K562 (cell line): ENCODE data around the gene NTSR1. TPM values are rescaled to one million over a fixed set of nuclear protein-coding genes. Genes with fewer than 3 reads are reported as not detected.

Experiments used
- ATAC-seq: fragments of 200-7000 bp; cut with Tn5 transposase; 3 replicates; pipeline ENCODE4 v1.9.1; 2020; ENCODE audit warnings: moderate library complexity
- BruUV-seq: library from RNA; stranded (reverse); fragments of 400-500 nt; replicated peaks from 2 replicates; lab custom pipeline; 2021; lab: Mats Ljungman, UMichigan
- CTCF ChIA-PET: fragments of 300-600 bp; formaldehyde crosslinking; extraction: SDS; loops from one replicate; lab custom pipeline; 2021; ENCODE audit warnings: low intra/inter-chr PET ratio; lab: Yijun Ruan, JAX
- POLR2A ChIA-PET: fragments of 300-600, 350-650 bp; sonication (Branson Sonifier 250); formaldehyde crosslinking; extraction: SDS; loops from one replicate; lab custom pipeline; 2021; ENCODE audit warnings: antibody characterized with exemption, inconsistent platforms; lab: Yijun Ruan, JAX
- DNase-seq, 4 experiments: peaks; one replicate each; pipeline versions ENCODE4 v3.0.0 to v3.0.0-alpha.2; 2011 to 2018; ENCODE audit warnings: low spot score in 3 of 4, mixed read lengths in 3 of 4; ENCODE audit errors: extremely low read depth in 1 of 4
- FAIRE-seq: peaks from 2 replicates; lab custom pipeline; 2011; peaks lifted over from hg19 to GRCh38; lab: Jason Lieb, UNC
- H2AFZ ChIP-seq: 2 replicates; pipeline ENCODE4 v1.6.0; 2011; ENCODE audit warnings: low read depth, low read length, control low read depth, inconsistent platforms
- H3K27ac ChIP-seq: fragments of 200-600 bp; 3 replicates; pipeline ENCODE4 v1.8.0; 2011; ENCODE audit warnings: low read depth, mild to moderate bottlenecking, control low read depth, inconsistent platforms, low read length, moderate library complexity, mixed read lengths; ENCODE audit errors: extremely low read depth
- H3K27me3 ChIP-seq, 2 experiments: fragments of 300-600 bp in 1 of 2; 2 replicates in 1 of 2; 3 replicates in 1 of 2; pipeline versions ENCODE4 v1.6.0 to v1.8.0; 2011; ENCODE audit warnings: inconsistent platforms in 2 of 2, low read length in 2 of 2, mild to moderate bottlenecking in 1 of 2, mixed read lengths in 1 of 2, moderate library complexity in 1 of 2; ENCODE audit not compliant: control insufficient read depth in 2 of 2, insufficient read depth in 2 of 2
- H3K36me3 ChIP-seq: fragments of 300-600 bp; 3 replicates; pipeline ENCODE4 v1.8.0; 2011; ENCODE audit warnings: mild to moderate bottlenecking, low read length, inconsistent platforms; ENCODE audit not compliant: control insufficient read depth, insufficient read depth
- H3K4me1 ChIP-seq, 2 experiments: fragments of 200-600 bp in 1 of 2; replicated peaks in 1 of 2; 2 replicates in 1 of 2; 3 replicates in 1 of 2; pipeline versions ENCODE4 v1.5.1 to v1.8.0; 2011; ENCODE audit warnings: inconsistent platforms in 2 of 2, low read length in 2 of 2, mild to moderate bottlenecking in 1 of 2, mixed read lengths in 1 of 2, moderate library complexity in 1 of 2; ENCODE audit not compliant: control insufficient read depth in 2 of 2, insufficient read depth in 2 of 2
- H3K4me2 ChIP-seq: 2 replicates; pipeline ENCODE4 v1.6.1; 2011; ENCODE audit warnings: low read length, control low read depth, inconsistent platforms, mixed read lengths; ENCODE audit not compliant: insufficient read depth
- H3K4me3 ChIP-seq: fragments of 200-600 bp; sonication (generic), shearing (Covaris generic); 2 replicates; pipeline ENCODE4 v1.5.1; 2016; ENCODE audit warnings: control low read depth, inconsistent platforms
- H3K79me2 ChIP-seq: fragments of 200-600 bp; 3 replicates; pipeline ENCODE4 v1.8.0; 2011; ENCODE audit warnings: low read length, inconsistent platforms; ENCODE audit not compliant: control insufficient read depth, insufficient read depth
- H3K9ac ChIP-seq, 2 experiments: 2 replicates each; pipeline versions ENCODE4 v1.6.0 to v1.6.1; 2011; ENCODE audit warnings: low read depth in 2 of 2, low read length in 2 of 2, control low read depth in 1 of 2, inconsistent platforms in 1 of 2, mild to moderate bottlenecking in 1 of 2, mixed read lengths in 1 of 2; ENCODE audit not compliant: insufficient read depth in 1 of 2
- H3K9me1 ChIP-seq: one replicate; pipeline ENCODE4 v1.6.0; 2011; ENCODE audit warnings: inconsistent platforms, mild to moderate bottlenecking, low read length, moderate library complexity; ENCODE audit not compliant: control insufficient read depth, insufficient read depth
- H3K9me3 ChIP-seq: replicated peaks from 2 replicates; pipeline ENCODE4 v1.5.1; 2011; ENCODE audit warnings: low read depth, low read length, inconsistent platforms; ENCODE audit not compliant: control insufficient read depth, insufficient read depth
- H4K20me1 ChIP-seq: replicated peaks from 2 replicates; pipeline ENCODE4 v1.6.1; 2011; ENCODE audit warnings: low read length, inconsistent platforms, mixed read lengths; ENCODE audit not compliant: control insufficient read depth, insufficient read depth
- BRF2 ChIP-seq: IDR thresholded peaks from 3 replicates; pipeline ENCODE4 v1.6.1; 2011; ENCODE audit warnings: borderline replicate concordance, mild to moderate bottlenecking; ENCODE audit not compliant: insufficient read length, insufficient read depth
- DEAF1 ChIP-seq: fragments of 450-650 bp; formaldehyde crosslinking; IDR thresholded peaks from 2 replicates; pipeline ENCODE4 v1.4.0; 2020; ENCODE audit warnings: mild to moderate bottlenecking, moderate library complexity
- EWSR1 ChIP-seq: fragments of 450-650 bp; IDR thresholded peaks from 2 replicates; pipeline ENCODE4 v1.6.1; 2018; ENCODE audit warnings: borderline replicate concordance, mild to moderate bottlenecking, low read depth, moderate library complexity; ENCODE audit not compliant: partially characterized antibody
- FIP1L1 ChIP-seq: fragments of 200-400 bp; formaldehyde crosslinking; IDR thresholded peaks from 2 replicates; pipeline ENCODE4 v1.6.1; 2018; ENCODE audit warnings: mild to moderate bottlenecking, low read depth, low read length; ENCODE audit not compliant: poor library complexity, severe bottlenecking
- FOXK1 ChIP-seq: sonication (generic); formaldehyde crosslinking; IDR thresholded peaks from 2 replicates; pipeline ENCODE4 v1.8.0; 2022; ENCODE audit warnings: missing genetic modification reagents, mild to moderate bottlenecking, borderline replicate concordance
- HDAC1 ChIP-seq, 2 experiments: fragments of 450-650 bp; IDR thresholded peaks; 2 replicates each; pipeline ENCODE4 v1.6.1; 2016 to 2017; ENCODE audit warnings: inconsistent platforms in 1 of 2, mild to moderate bottlenecking in 1 of 2, moderate library complexity in 1 of 2
- KAT2B ChIP-seq: IDR thresholded peaks from one replicate; pipeline ENCODE4 v1.6.1; 2012; ENCODE audit warnings: low read depth, mild to moderate bottlenecking, control low read depth, inconsistent platforms, low read length, moderate library complexity
- MAFK ChIP-seq: IDR thresholded peaks from 2 replicates; pipeline ENCODE4 v1.6.1; 2011; ENCODE audit warnings: low read length, improper control_type of control experiment
- MED1 ChIP-seq: sonication (generic); formaldehyde crosslinking; IDR thresholded peaks from 2 replicates; pipeline ENCODE4 v1.8.1; 2023; ENCODE audit warnings: missing genetic modification reagents, borderline replicate concordance
- NFE2 ChIP-seq: IDR thresholded peaks from 2 replicates; pipeline ENCODE4 v1.6.1; 2014; ENCODE audit warnings: antibody characterized with exemption, low read depth
- PHTF2 ChIP-seq: fragments of 250-450 bp; sonication (Bioruptor Pico); IDR thresholded peaks from 2 replicates; pipeline ENCODE4 v1.5.0; 2021; ENCODE audit warnings: mild to moderate bottlenecking
- POLR3A ChIP-seq: IDR thresholded peaks from 2 replicates; pipeline ENCODE4 v1.6.1; 2011; ENCODE audit warnings: borderline replicate concordance, mild to moderate bottlenecking, moderate library complexity; ENCODE audit not compliant: insufficient read length, insufficient read depth; ENCODE audit errors: extremely low read depth
- PPARD ChIP-seq: fragments of 250-450 bp; sonication (Bioruptor Pico); IDR thresholded peaks from 2 replicates; pipeline ENCODE4 v1.8.0; 2022; ENCODE audit warnings: inconsistent platforms, mild to moderate bottlenecking, moderate library complexity
- RAD21 ChIP-seq, 2 experiments: fragments of 250-450 bp in 1 of 2; fragments of 450-650 bp in 1 of 2; sonication (Bioruptor Pico) in 1 of 2; formaldehyde crosslinking in 1 of 2; IDR thresholded peaks in 1 of 2; conservative IDR thresholded peaks in 1 of 2; 2 replicates each; pipeline versions ENCODE4 v1.4.0 to v1.8.0; 2020 to 2022; ENCODE audit warnings: mild to moderate bottlenecking in 2 of 2, moderate library complexity in 1 of 2
- TSC22D4 ChIP-seq: fragments of 450-650 bp; IDR thresholded peaks from 2 replicates; pipeline ENCODE4 v1.6.1; 2016; ENCODE audit warnings: missing genetic modification characterization, missing biosample characterization, control low read depth
- ZBTB7A ChIP-seq: IDR thresholded peaks from 2 replicates; pipeline ENCODE4 v1.6.1; 2011; ENCODE audit warnings: low read depth, mild to moderate bottlenecking, low read length, moderate library complexity, borderline replicate concordance; ENCODE audit not compliant: control insufficient read depth
- ZNF384 ChIP-seq: IDR thresholded peaks from 2 replicates; pipeline ENCODE4 v1.6.1; 2012; ENCODE audit warnings: low read depth, low read length, improper control_type of control experiment
- ZNF740 ChIP-seq, 3 experiments: fragments of 200-800 bp in 1 of 3; sonication (Bioruptor generic) in 1 of 3; sonication (generic) in 1 of 3; formaldehyde crosslinking in 1 of 3; IDR thresholded peaks; 2 replicates each; pipeline versions ENCODE4 v1.6.1 to v1.8.0; 2016 to 2022; ENCODE audit warnings: mild to moderate bottlenecking in 2 of 3, missing compliant biosample characterization in 2 of 3, missing genetic modification characterization in 2 of 3, missing genetic modification reagents in 1 of 3
- WGBS: fragments of 100-300 bp; shearing (Covaris generic); methylation state at CpG from one replicate; pipeline ENCODE4 v1.1.6; 2016; ENCODE audit warnings: low coverage, mixed read lengths; ENCODE audit not compliant: insufficient coverage; ENCODE audit errors: missing lambda C conversion rate; 5-methylcytosine and 5-hydroxymethylcytosine counted together
- in situ Hi-C: fragments of 300-500 bp; cut with MboI; formaldehyde crosslinking; loops from 4 replicates; pipeline ENCODE4 v1.15.0; 2018; ENCODE audit warnings: inconsistent platforms, mixed read lengths
- intact Hi-C: fragments of 100-400 bp; cut with micrococcal nuclease; formaldehyde crosslinking; loops from 2 replicates; pipeline ENCODE4 v1.14.2; 2022
- polyA plus RNA-seq, 8 experiments: library from polyadenylated mRNA; depleted of rRNA in 4 of 8; stranded (reverse) in 5 of 8; unstranded in 3 of 8; fragments of >200 nt; fragmentation: Nextera tagmentation in 2 of 8; fragmentation: Illumina TruSeq in 1 of 8; extraction: Ambion mirVana in 2 of 8; extraction: Trizol in 1 of 8; gene quantifications; 2 replicates each; pipeline versions ENCODE4 v1.2.1 to v1.2.3, GENCODE V29; 2011 to 2014; ENCODE audit warnings: inconsistent platforms in 1 of 8, missing spikeins in 1 of 8
- total RNA-seq, 7 experiments: library from RNA; depleted of rRNA in 6 of 7; stranded (reverse); fragments of >200 nt in 6 of 7; fragmentation: Illumina TruSeq in 2 of 7; extraction: Trizol in 2 of 7; gene quantifications; 2 replicates each; pipeline versions ENCODE4 v1.2.1 to v1.2.3, GENCODE V29; 2011 to 2021; ENCODE audit warnings: low replicate concordance in 1 of 7

The NTSR1 gene
- total and polyA plus RNA-seq, 9 of the 15 experiments (the other 6 are each of a cell fraction or from before 2014, with no cell fraction given): 0.04 to 0.40 (median 0.13) TPM; not detected in 3

GRCh38 chr20:62775206-62775605 lies 66.6 kb downstream of the NTSR1 start:
- peak overlapping the region; percentile 10; the same call in 1 of the 2 replicates for H2AFZ ChIP-seq
- H3K79me2 ChIP-seq: peaks cover 5% of the 10 kb centered on the region; the same call in 2 of the 3 replicates
- peak overlapping the region; percentile 99; the same call in 1 of the 3 replicates for H3K27ac ChIP-seq
- BruUV-seq: no TSS peak
- peak overlapping the region; percentile 98 for H3K4me2 ChIP-seq
- WGBS: 73% methylated on average over 7 of the region's 9 CpGs
- H3K4me3 ChIP-seq: peak overlapping the region; percentile 46
- intact Hi-C loops (no loop called here), in situ Hi-C loops (no loop called here)
- no peaks in the 10 kb centered on the region for H3K9me1 ChIP-seq
- ChIA-PET CTCF (no interaction called here), POLR2A (interaction anchor here (0.5 to 1.2 kb wide), 4 partner anchors 11 to 224 kb away, joined by 3 read pairs; no protein-coding TSS in a partner anchor)
- H4K20me1 ChIP-seq: peaks cover 10% of the 10 kb centered on the region; the same call in 1 of the 2 replicates
- no peak for DNase-seq
- no peaks in the 10 kb centered on the region for H3K36me3 ChIP-seq
- H3K9me3 ChIP-seq: no peaks in the 10 kb centered on the region
- ATAC-seq: no peak; the same call in 2 of the 3 replicates
- peaks cover 20 to 73% of the 10 kb centered on the region in 2 experiments for H3K4me1 ChIP-seq
- no peak for FAIRE-seq
- peak overlapping the region; percentile 88 to 92; a peak in 2 of 4 replicates for H3K9ac ChIP-seq
- no peaks in the 10 kb centered on the region; a peak in 1 of 5 replicates for H3K27me3 ChIP-seq
- TF ChIP-seq RAD21 (CRISPR knock-in tag; conservative IDR thresholded peaks at IDR 0.05 in 1 of 2, IDR thresholded peaks at IDR 0.05 in 1 of 2): no peak
- TF ChIP-seq PHTF2 (CRISPR knock-in tag): no peak
- TF ChIP-seq KAT2B: no peak
- TF ChIP-seq ZNF384: no peak
- no peak for TF ChIP-seq MED1
- TF ChIP-seq TSC22D4 (tag): no peak
- TF ChIP-seq DEAF1: no peak
- no peak for TF ChIP-seq BRF2
- TF ChIP-seq PPARD (CRISPR knock-in tag): no peak
- TF ChIP-seq ZBTB7A: 0 out of 2 replicates have a peak, but pooled peaks have one; percentile 14
- no peak for TF ChIP-seq MAFK
- no peak for TF ChIP-seq EWSR1
- no peak for TF ChIP-seq FOXK1
- TF ChIP-seq POLR3A: no peak
- TF ChIP-seq NFE2: no peak
- TF ChIP-seq HDAC1 (IDR thresholded peaks at IDR 0.05): no peak
- TF ChIP-seq FIP1L1: no peak
- TF ChIP-seq ZNF740 (CRISPR knock-in tag; IDR thresholded peaks at IDR 0.05): no peak
- TF ChIP-seq ZNF740 (tag; IDR thresholded peaks at IDR 0.05): no peak
